ENCODE results near the gene HEY2.

DNA sequence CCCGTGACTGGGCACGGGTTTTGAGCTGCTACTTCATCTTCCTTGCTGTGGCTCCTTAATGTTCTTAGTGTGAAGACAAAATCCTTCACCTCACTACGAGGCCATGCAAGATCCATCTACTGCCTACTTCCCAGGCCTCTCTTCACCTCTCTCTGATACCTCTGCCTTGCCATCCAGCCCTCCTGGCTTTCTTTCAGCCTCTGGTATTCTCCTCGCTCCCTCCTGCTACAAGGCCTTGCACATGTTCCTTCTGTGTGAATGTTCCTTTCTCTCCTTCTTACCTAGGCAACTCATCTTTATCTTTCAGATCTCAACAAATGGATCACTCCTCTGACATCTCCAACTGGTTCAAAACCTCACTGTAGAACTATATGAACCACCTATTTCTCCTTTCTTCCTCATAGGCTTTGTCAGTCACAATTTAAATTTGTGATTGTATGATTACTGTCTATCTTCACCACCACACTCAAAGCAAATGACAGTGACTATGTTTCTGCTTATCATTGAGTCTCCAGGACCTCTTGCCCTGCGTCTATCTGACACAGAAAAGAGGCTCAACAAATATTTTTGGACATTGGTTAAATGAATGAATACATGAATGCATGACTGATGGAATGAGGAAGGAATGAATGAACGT, 19.8 kb downstream of the HEY2 start:
- no peak for TF ChIP-seq EZH2phosphoT487 (IDR thresholded peaks at IDR 0.05; ENCODE audit: borderline replicate concordance)
- TF ChIP-seq, protein P1, sequence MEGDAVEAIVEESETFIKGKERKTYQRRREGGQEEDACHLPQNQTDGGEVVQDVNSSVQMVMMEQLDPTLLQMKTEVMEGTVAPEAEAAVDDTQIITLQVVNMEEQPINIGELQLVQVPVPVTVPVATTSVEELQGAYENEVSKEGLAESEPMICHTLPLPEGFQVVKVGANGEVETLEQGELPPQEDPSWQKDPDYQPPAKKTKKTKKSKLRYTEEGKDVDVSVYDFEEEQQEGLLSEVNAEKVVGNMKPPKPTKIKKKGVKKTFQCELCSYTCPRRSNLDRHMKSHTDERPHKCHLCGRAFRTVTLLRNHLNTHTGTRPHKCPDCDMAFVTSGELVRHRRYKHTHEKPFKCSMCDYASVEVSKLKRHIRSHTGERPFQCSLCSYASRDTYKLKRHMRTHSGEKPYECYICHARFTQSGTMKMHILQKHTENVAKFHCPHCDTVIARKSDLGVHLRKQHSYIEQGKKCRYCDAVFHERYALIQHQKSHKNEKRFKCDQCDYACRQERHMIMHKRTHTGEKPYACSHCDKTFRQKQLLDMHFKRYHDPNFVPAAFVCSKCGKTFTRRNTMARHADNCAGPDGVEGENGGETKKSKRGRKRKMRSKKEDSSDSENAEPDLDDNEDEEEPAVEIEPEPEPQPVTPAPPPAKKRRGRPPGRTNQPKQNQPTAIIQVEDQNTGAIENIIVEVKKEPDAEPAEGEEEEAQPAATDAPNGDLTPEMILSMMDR (conservative IDR thresholded peaks at IDR 0.05; ENCODE audit: low read length): no peak

All from Loucy (cell line).